Stomach (tissue), 4 donors: ENCODE results near the gene FGD6.

Source experiments
- CTCF ChIP-seq, 7 experiments: fragments of 450-650 bp in 4 of 7; fragments of 200-600 bp in 3 of 7; sonication (generic) in 3 of 7; IDR thresholded peaks; one replicate each; pipeline ENCODE4 v1.5.1; 2016 to 2019; ENCODE audit warnings: antibody characterized with exemption in 7 of 7, control low read depth in 2 of 7, mild to moderate bottlenecking in 1 of 7
- POLR2A ChIP-seq, 4 donors: fragments of 450-650 bp; IDR thresholded peaks; one replicate each; pipeline ENCODE4 v1.6.1; 2016; ENCODE audit warnings: antibody characterized with exemption in 4 of 4, control low read depth in 2 of 4, mild to moderate bottlenecking in 1 of 4, moderate library complexity in 1 of 4

GRCh38 chr12:95168746-95169145 is 48.5 kb downstream of the FGD6 start:
- TF ChIP-seq CTCF (IDR thresholded peaks at IDR 0.05) (no peak), POLR2A (IDR thresholded peaks at IDR 0.05) (no peak)
